DND-41 (cell line): Measurements from ENCODE around the gene CPED1.
A peak's percentile ranks its signal among the peaks of the same experiment; 100 is the strongest.

Experiments
- ATAC-seq: fragments of 200-7000 bp; cut with Tn5 transposase; 3 replicates; pipeline ENCODE4 v1.9.1; 2021; ENCODE audit warnings: low read depth; ENCODE audit not compliant: insufficient read depth
- DNase-seq: peaks from one replicate; pipeline ENCODE4 v3.0.0-alpha.2; 2020
- H2AFZ ChIP-seq: 2 replicates; pipeline ENCODE4 v1.6.0; 2012; ENCODE audit warnings: low read depth, low read length
- H3K27ac ChIP-seq: 2 replicates; pipeline ENCODE4 v1.5.1; 2012; ENCODE audit warnings: low read length, inconsistent platforms
- H3K27me3 ChIP-seq: fragments of 200-600 bp; sonication (generic); 2 replicates; pipeline ENCODE4 v1.6.0; 2012; ENCODE audit warnings: low read length, mild to moderate bottlenecking, inconsistent platforms; ENCODE audit not compliant: insufficient read depth, poor library complexity
- H3K36me3 ChIP-seq: 2 replicates; pipeline ENCODE4 v1.5.1; 2012; ENCODE audit warnings: low read length, inconsistent platforms; ENCODE audit not compliant: insufficient read depth
- H3K4me1 ChIP-seq: 2 replicates; pipeline ENCODE4 v1.5.1; 2012; ENCODE audit warnings: mild to moderate bottlenecking, low read length; ENCODE audit not compliant: insufficient read depth
- H3K4me2 ChIP-seq: 2 replicates; pipeline ENCODE4 v1.6.0; 2012; ENCODE audit warnings: mild to moderate bottlenecking, moderate library complexity, low read length, inconsistent platforms; ENCODE audit not compliant: insufficient read depth
- H3K4me3 ChIP-seq, 2 experiments: fragments of 200-600 bp in 1 of 2; shearing (Covaris generic) in 1 of 2; 2 replicates each; pipeline ENCODE4 v1.5.1; 2012 to 2016; ENCODE audit warnings: inconsistent platforms in 2 of 2, low read length in 2 of 2, mild to moderate bottlenecking in 2 of 2, low read depth in 1 of 2, moderate library complexity in 1 of 2
- H3K79me2 ChIP-seq: 2 replicates; pipeline ENCODE4 v1.6.0; 2012; ENCODE audit warnings: low read length, inconsistent platforms; ENCODE audit not compliant: insufficient read depth
- H3K9ac ChIP-seq: 2 replicates; pipeline ENCODE4 v1.6.0; 2012; ENCODE audit warnings: low read depth, mild to moderate bottlenecking, inconsistent platforms, low read length, moderate library complexity
- H3K9me3 ChIP-seq: 2 replicates; pipeline ENCODE4 v1.5.1; 2012; ENCODE audit warnings: low read length, moderate library complexity, mild to moderate bottlenecking, inconsistent platforms; ENCODE audit not compliant: insufficient read depth, severe bottlenecking
- H4K20me1 ChIP-seq: 2 replicates; pipeline ENCODE4 v1.6.0; 2012; ENCODE audit warnings: low read length; ENCODE audit not compliant: insufficient read depth
- EZH2 ChIP-seq: IDR thresholded peaks from 3 replicates; pipeline ENCODE4 v1.6.1; 2012; ENCODE audit warnings: borderline replicate concordance, low read depth, mild to moderate bottlenecking, moderate library complexity, low read length, inconsistent platforms; ENCODE audit not compliant: severe bottlenecking
- TF ChIP-seq, protein P1 (sequence below): IDR thresholded peaks from 2 replicates; pipeline ENCODE4 v1.5.1; 2012; ENCODE audit warnings: borderline replicate concordance, low read length, moderate library complexity, mild to moderate bottlenecking; ENCODE audit not compliant: poor library complexity, severe bottlenecking; ENCODE audit errors: extremely low read depth

The CPED1 gene

DNA sequence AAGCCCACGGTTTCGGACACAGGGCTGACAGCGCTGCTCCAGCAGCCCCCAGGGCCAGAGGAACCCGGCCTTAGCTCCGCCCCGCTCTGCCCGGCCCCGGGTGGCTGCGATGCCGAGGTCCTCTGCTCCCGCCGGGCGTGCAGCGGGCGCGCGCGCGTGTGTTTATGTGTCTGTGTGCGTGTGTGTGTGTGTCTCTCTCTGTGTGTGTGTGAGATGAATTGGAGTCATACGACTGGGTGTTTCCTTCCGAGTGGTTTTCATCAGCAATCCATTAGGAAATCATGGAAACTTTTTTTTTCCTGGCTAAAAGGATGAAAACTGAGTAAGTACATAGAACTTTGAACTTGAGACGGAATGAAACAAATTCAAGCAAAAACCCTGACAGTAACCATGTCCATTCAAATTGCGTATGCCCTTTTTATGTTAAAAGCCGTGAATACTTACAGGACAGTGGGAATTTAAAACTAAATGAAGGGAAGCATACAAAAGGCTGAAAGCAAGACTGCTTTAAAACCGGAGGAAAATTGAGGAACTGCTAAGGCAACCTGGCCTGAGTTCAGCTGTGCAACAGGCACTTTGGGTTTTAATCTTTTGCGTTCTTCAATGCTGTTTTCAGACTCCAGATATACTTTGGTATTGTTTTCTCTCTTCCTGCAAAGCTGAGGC, at the start of gene CPED1:
CPED1 (plus strand) TSS at position 121 of the 666 bp plus-strand sequence. CDS start 911 bp downstream, outside the sequence.
- Histone ChIP-seq H2AFZ (peak within 1 kb of the TSS; percentile 55), H3K36me3 (no peaks in the 10 kb centered on the region), H3K4me1 (peaks cover 15% of the 10 kb centered on the region), H3K27me3 (peaks cover 24% of the 10 kb centered on the region), H3K9me3 (no peaks in the 10 kb centered on the region), H3K4me3 (peak within 1 kb of the TSS in 1 of 2 experiments; percentile 49; a peak in 2 of 4 replicates), H3K9ac (peak within 1 kb of the TSS; percentile 27), H4K20me1 (no peaks in the 10 kb centered on the region), H3K27ac (no peak within 1 kb of the TSS), H3K79me2 (no peaks in the 10 kb centered on the region), H3K4me2 (peak within 1 kb of the TSS; percentile 74)
- peak; percentile 87 for TF ChIP-seq EZH2
- TF ChIP-seq, protein P1, sequence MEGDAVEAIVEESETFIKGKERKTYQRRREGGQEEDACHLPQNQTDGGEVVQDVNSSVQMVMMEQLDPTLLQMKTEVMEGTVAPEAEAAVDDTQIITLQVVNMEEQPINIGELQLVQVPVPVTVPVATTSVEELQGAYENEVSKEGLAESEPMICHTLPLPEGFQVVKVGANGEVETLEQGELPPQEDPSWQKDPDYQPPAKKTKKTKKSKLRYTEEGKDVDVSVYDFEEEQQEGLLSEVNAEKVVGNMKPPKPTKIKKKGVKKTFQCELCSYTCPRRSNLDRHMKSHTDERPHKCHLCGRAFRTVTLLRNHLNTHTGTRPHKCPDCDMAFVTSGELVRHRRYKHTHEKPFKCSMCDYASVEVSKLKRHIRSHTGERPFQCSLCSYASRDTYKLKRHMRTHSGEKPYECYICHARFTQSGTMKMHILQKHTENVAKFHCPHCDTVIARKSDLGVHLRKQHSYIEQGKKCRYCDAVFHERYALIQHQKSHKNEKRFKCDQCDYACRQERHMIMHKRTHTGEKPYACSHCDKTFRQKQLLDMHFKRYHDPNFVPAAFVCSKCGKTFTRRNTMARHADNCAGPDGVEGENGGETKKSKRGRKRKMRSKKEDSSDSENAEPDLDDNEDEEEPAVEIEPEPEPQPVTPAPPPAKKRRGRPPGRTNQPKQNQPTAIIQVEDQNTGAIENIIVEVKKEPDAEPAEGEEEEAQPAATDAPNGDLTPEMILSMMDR = no peak
- peak; percentile 55; the same call in 2 of the 3 replicates for ATAC-seq
- peak; percentile 15 for DNase-seq

DNA sequence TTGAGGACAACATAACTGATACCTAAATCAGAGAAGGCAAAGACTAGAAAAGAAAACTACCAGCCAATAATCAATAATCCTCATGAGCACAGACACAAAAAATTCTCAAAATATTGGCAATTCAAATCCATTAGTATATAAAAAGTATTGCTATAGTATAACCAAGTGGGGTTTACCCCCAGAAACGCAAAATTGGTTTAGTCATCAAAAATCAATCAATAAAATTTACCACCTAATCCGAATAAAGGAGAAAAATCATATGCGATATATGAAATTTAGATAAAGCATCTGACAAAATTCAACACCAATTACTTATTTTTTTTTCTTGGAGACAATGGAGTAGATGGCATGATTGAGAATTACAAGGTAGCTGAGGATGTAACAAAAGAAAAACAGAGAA, 49.2 kb upstream of the CPED1 start:
- no peaks in the 10 kb centered on the region for H3K27me3 ChIP-seq
- no peak overlapping the region for H3K27ac ChIP-seq
- no peak overlapping the region for H2AFZ ChIP-seq
- H3K4me3 ChIP-seq = no peak overlapping the region
- no peaks in the 10 kb centered on the region for H3K36me3 ChIP-seq
- ATAC-seq = no peak
- TF ChIP-seq, protein P1 = no peak
- TF ChIP-seq EZH2 = no peak
- H3K9ac ChIP-seq = no peak overlapping the region
- H3K4me2 ChIP-seq = no peak overlapping the region
- no peak for DNase-seq
- no peaks in the 10 kb centered on the region for H3K4me1 ChIP-seq
- no peaks in the 10 kb centered on the region for H4K20me1 ChIP-seq
- H3K79me2 ChIP-seq = no peaks in the 10 kb centered on the region
- H3K9me3 ChIP-seq = no peaks in the 10 kb centered on the region

DNA sequence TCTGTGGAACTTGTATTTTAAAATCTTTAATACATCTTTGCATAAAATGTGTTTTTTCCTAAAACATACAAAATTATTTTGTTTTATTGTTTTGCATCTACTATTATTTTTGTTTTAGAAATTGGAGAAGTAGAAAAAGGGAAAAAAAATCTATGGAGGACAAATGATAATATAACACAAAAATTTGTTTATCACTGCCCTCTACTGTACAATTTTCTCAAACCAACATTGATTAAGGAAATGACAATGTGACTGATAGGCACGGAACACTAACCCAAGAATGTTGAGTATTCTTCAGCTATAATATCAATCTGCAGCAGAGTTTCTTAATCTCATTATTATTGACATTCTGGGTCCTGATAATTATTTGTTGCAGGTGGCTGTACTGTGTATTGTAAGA, 47.4 kb upstream of the CPED1 start:
- H3K4me2 ChIP-seq = no peak overlapping the region
- H2AFZ ChIP-seq = no peak overlapping the region
- H3K9me3 ChIP-seq = no peaks in the 10 kb centered on the region
- H3K79me2 ChIP-seq = no peaks in the 10 kb centered on the region
- H3K27me3 ChIP-seq = no peaks in the 10 kb centered on the region
- H3K36me3 ChIP-seq = no peaks in the 10 kb centered on the region
- no peak for TF ChIP-seq EZH2
- TF ChIP-seq, protein P1 = peak; percentile 38
- no peak overlapping the region for H3K4me3 ChIP-seq
- no peak overlapping the region for H3K9ac ChIP-seq
- no peak overlapping the region for H3K27ac ChIP-seq
- ATAC-seq (no peak), DNase-seq (no peak)
- no peaks in the 10 kb centered on the region for H3K4me1 ChIP-seq
- H4K20me1 ChIP-seq = no peaks in the 10 kb centered on the region
